MG63 (cell line): ENCODE results near the gene FKBP6. TPM values are rescaled to one million over a fixed set of nuclear protein-coding genes. Genes with fewer than 3 reads are reported as not detected.
"Not testable (repeated sequence)": the region's sequence is repeated elsewhere in the genome, so short reads cannot be mapped to it uniquely, and the experiment has no call there.

Experiments used
- DNase-seq: peaks from one replicate; pipeline ENCODE4 v3.0.0-alpha.2; 2020
- H3K27me3 ChIP-seq: fragments of 250-450 bp; sonication (Bioruptor Pico); 2 replicates; pipeline ENCODE4 v1.5.1; 2020; ENCODE audit warnings: mild to moderate bottlenecking, moderate library complexity
- H3K36me3 ChIP-seq: fragments of 250-450 bp; sonication (Bioruptor Pico); 2 replicates; pipeline ENCODE4 v1.5.1; 2020; ENCODE audit warnings: mild to moderate bottlenecking, moderate library complexity
- H3K4me3 ChIP-seq: fragments of 250-450 bp; sonication (Bioruptor Pico); 2 replicates; pipeline ENCODE4 v1.5.1; 2020; ENCODE audit warnings: mild to moderate bottlenecking, moderate library complexity
- H3K9me3 ChIP-seq: fragments of 250-450 bp; sonication (Bioruptor Pico); 2 replicates; pipeline ENCODE4 v1.5.1; 2020; ENCODE audit warnings: mild to moderate bottlenecking, moderate library complexity
- total RNA-seq: library from RNA; depleted of rRNA; stranded (reverse); fragments of >200 nt; shearing (Covaris generic); gene quantifications from 2 replicates; pipeline ENCODE4 v1.2.3, GENCODE V29; 2014; ENCODE audit warnings: low replicate concordance

FKBP6 gene
- total RNA-seq, 1 experiment from 2014 or later, result not detected

DNA sequence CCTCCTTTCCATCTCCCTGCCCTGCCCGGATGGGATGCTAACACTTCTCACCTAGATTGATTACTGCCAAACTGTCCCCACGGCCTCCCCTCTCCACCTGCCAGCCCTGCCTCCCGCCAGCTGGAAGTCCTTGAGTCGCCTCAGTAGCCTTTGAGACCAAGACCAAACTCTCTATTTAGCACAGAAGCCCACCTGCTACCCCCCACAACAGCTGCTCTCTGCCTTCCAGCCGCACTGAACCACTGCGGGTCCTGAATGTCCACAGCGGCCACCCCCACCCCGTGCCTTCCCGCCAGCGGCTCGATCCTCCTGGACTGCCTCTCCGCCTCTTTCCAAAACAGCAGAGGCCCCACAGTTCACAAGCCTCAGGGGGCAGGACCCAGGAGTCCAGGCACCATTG, 39.0 kb downstream of the FKBP6 start:
- DNase-seq, result no peak
- Histone ChIP-seq H3K4me3 (no peak overlapping the region), H3K9me3 (no peaks in the 10 kb centered on the region), H3K36me3 (no peaks in the 10 kb centered on the region), H3K27me3 (no peaks in the 10 kb centered on the region)

GRCh38 chr7:73369009-73369408, 41.0 kb downstream of the FKBP6 start:
- no peak for DNase-seq
- Histone ChIP-seq H3K36me3 (no peaks in the 10 kb centered on the region), H3K4me3 (no peak overlapping the region), H3K9me3 (no peaks in the 10 kb centered on the region), H3K27me3 (no peaks in the 10 kb centered on the region)

GRCh38 chr7:73369622-73370021, 41.7 kb downstream of the FKBP6 start:
- no peak for DNase-seq
- Histone ChIP-seq H3K9me3 (no peaks in the 10 kb centered on the region), H3K4me3 (no peak overlapping the region), H3K36me3 (no peaks in the 10 kb centered on the region), H3K27me3 (no peaks in the 10 kb centered on the region)

DNA sequence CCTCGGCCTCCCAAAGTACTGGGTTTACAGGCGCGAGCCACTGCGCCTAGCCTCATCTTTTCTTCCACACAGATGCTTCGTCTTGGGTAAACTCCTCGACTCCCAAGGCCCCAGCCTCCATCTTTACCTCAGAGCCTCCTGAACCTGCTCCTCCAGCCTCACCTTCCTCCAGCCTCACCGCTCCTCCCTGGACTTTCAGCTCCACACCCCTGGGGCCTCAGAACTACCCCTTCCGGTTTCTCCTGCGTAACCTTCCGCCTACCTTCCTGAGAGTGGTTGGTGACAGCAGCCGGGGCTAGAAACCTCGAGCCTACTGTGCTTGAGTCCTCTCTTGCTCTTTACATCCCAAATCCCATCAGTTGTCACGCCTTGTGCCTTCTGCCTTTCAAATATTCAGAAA, 45.8 kb downstream of the FKBP6 start:
- no peaks in the 10 kb centered on the region for H3K9me3 ChIP-seq
- H3K36me3 ChIP-seq, result no peaks in the 10 kb centered on the region
- no peaks in the 10 kb centered on the region for H3K27me3 ChIP-seq
- H3K4me3 ChIP-seq, result no peak overlapping the region
- no peak for DNase-seq

DNA sequence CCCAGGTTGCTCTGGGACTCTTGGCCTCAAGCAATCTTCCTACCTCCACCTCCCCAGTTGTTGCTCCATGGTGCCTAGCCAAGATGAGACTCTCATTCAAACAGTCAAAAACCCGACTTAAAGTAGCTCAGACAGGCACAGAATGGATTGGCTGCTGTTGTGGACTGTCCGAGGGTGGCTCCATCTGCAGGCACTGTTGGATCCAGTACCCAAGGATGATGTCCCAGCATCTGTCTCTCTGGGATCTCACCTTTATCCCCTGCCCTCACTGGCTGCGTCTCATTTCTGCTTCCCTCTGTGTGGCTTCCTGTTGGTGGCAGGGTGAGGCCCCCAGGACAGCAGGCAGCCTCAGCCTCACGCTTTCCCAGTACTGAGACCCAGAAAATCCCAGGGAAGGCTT, 48.3 kb downstream of the FKBP6 start:
- not testable (repeated sequence) for H3K27me3 ChIP-seq, H3K9me3 ChIP-seq, H3K4me3 ChIP-seq, H3K36me3 ChIP-seq, DNase-seq

DNA sequence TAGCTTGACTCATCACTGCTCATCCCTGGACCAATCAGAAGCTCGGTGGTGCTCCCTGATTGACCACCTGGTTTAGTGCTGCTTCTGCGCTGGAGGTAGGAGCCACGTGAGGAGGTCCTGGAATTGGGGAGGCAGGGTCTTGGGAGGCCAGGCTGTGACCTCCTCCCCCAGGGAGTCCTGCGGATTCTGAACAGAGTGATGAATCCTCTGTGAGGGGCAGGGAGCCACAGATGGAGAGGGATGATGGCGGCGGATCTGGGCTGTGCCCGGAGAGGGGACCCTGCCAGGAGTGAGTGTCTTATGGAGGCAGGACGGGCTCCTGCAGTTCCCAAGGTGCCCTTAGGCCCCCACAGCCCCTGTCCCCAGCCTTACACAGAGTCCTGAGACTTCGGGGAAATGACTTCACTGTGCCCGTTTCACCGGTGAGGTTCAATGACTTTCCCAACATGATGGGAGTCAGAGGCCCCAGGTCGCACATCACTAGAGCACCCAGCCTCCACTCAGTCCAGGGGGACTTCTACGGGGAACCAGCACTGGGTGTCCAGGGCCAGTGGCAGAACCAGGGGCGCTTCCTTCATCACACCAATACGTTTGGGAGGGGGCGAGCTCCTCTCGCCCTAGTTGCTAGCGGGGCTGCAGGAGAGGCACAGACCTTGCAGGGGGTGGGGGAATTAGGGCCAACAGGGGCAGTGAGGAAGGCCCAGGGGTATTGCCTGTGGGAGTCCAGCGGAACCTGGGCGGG, 48.9 kb downstream of the FKBP6 start:
- Histone ChIP-seq H3K4me3 (no peak overlapping the region), H3K9me3 (no peaks in the 10 kb centered on the region), H3K27me3 (no peaks in the 10 kb centered on the region; the same call in 1 of the 2 replicates), H3K36me3 (no peaks in the 10 kb centered on the region)
- DNase-seq, result no peak

GRCh38 chr7:73377413-73378200, 49.6 kb downstream of the FKBP6 start:
- DNase-seq, H3K4me3 ChIP-seq, H3K9me3 ChIP-seq, H3K36me3 ChIP-seq, H3K27me3 ChIP-seq: not testable (repeated sequence)

DNA sequence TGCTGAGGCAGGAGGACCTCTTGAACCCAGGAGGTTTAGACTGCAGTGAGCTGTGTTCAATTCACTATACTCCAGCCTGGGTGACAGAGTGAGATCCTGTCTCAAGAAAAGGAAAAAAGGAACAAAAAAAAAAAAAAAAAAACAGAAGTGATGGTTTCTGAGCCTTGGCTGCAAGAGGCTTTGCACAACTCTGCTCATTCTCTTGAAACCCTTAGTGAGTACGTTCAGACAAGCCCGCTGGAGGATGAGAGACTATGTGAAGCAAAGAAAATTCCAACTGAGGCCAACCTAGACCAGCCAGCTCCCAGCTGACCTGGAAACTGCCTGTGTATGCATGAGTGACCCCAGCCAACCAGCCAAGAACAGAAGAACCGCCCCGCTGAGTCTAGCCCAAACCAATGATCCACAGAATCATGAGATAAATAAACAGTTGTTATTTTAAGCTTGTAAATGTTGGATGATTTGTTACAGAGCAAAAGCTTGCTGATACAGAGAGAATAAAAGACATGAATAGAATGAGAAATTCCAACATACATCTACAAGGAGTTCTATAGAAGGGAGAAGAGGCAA, 55.1 kb downstream of the FKBP6 start:
- Histone ChIP-seq H3K27me3 (no peaks in the 10 kb centered on the region; the same call in 1 of the 2 replicates), H3K9me3 (0 out of 2 replicates have a peak, but pooled peaks cover 2% of the 10 kb centered on the region), H3K36me3 (no peaks in the 10 kb centered on the region), H3K4me3 (no peak overlapping the region)
- no peak for DNase-seq

- H3K36me3 ChIP-seq, result no peaks in the 10 kb centered on the region
- 0 out of 2 replicates have a peak, but pooled peaks cover 2% of the 10 kb centered on the region for H3K9me3 ChIP-seq
- no peaks in the 10 kb centered on the region for H3K27me3 ChIP-seq
- no peak overlapping the region for H3K4me3 ChIP-seq
- DNase-seq, result no peak
Measured at GRCh38 chr7:73387221-73387828, 59.4 kb downstream of the FKBP6 start.

GRCh38 chr7:73387908-73388414, 60.0 kb downstream of the FKBP6 start:
- H3K27me3 ChIP-seq, result no peaks in the 10 kb centered on the region
- DNase-seq, result no peak
- H3K4me3 ChIP-seq, result no peak overlapping the region
- H3K9me3 ChIP-seq, result 0 out of 2 replicates have a peak, but pooled peaks cover 2% of the 10 kb centered on the region
- H3K36me3 ChIP-seq, result no peaks in the 10 kb centered on the region

DNA sequence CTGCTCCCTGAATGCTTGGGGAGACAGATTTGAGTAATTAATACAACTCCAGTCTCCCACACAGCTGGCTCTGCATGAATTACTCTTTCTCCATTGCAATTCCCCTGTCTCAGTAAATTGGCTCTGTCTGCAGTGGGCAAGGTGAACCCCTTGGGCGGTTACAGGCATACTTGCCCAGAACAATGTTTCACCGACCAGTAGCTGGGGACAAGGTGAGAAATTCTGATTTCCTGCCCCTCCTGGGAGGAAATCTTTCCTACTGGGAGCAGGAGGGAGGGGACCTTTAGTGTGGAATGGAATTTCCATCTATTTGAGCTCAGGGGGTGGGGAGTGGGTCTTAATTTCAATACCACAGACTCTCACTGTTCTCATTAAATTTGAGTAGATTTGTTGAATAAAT, 63.4 kb downstream of the FKBP6 start:
- Histone ChIP-seq H3K4me3 (no peak overlapping the region), H3K36me3 (no peaks in the 10 kb centered on the region), H3K27me3 (no peaks in the 10 kb centered on the region), H3K9me3 (0 out of 2 replicates have a peak, but pooled peaks cover 2% of the 10 kb centered on the region)
- DNase-seq, result no peak

DNA sequence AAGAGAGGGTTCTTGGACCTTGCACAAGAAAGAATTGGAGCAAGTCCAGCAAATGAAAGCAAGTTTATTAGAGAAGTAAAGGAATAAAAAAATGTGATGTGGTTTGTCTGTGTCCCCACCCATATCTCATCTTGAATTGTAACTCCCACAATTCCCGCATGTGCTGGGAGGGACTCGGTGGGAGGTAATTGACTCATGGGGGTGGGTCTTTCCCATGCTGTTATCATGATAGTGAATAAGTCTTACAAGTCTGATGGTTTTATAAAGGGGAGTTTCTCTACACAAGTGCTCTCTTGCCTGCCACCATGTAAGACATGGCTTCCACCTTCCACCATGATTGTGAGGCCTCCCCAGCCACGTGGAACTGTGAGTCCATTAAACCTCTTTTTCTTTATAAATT, 66.5 kb downstream of the FKBP6 start:
- no peak overlapping the region for H3K4me3 ChIP-seq
- H3K36me3 ChIP-seq, result no peaks in the 10 kb centered on the region
- no peaks in the 10 kb centered on the region for H3K27me3 ChIP-seq
- H3K9me3 ChIP-seq, result no peaks in the 10 kb centered on the region
- no peak for DNase-seq

GRCh38 chr7:73395538-73396503, 67.9 kb downstream of the FKBP6 start:
- no peak for DNase-seq
- no peaks in the 10 kb centered on the region for H3K9me3 ChIP-seq
- H3K36me3 ChIP-seq, result no peaks in the 10 kb centered on the region
- no peak overlapping the region for H3K4me3 ChIP-seq
- H3K27me3 ChIP-seq, result no peaks in the 10 kb centered on the region

DNA sequence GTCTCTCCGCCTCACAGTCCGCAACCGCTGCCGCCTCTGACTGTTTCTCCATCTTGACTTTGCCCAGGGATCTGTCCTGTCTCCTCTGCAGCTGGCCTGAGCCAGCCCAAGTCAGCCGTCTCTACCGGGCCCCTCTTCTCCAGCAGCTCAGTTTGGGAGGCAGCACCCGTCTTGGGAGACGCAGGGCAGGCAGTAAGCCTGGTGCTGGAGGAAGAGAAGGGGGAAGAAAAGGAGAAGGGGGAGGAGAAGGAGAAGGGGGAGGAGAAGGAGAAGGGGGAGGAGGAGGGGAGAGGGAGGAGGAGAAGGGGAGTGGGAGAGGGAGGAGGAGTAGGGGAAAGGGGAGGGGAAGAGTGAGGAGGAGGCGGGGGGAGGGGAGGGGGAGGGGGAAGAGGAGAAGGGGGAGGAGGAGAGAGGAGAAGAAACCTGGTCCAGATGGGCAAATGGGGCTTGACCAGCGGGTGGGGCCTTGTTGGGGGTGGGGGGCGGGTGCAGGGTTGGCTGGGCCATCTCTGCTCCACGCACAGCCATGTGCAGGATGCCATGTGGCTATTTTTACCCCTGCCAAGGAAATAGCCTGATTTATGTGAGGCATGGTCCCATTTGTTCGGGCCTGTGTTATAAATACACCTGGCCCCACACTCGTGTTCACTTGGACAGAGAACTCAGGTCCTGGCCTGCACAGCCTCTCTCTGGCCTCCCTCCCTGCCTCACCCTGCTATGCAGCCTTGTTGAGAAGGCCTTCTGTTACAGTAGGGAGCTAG, 69.7 kb downstream of the FKBP6 start:
- no peak for DNase-seq
- H3K36me3 ChIP-seq, result no peaks in the 10 kb centered on the region
- H3K4me3 ChIP-seq, result no peak overlapping the region
- H3K27me3 ChIP-seq, result no peaks in the 10 kb centered on the region
- H3K9me3 ChIP-seq, result no peaks in the 10 kb centered on the region
